HL-60 (cell line): ENCODE measurements around the gene DCAF8L2.

Source experiments
- DNase-seq, 2 experiments: peaks; one replicate each; pipeline ENCODE4 v3.0.0-alpha.2; 2010 to 2020; ENCODE audit warnings: low read depth in 1 of 2, low spot score in 1 of 2
- H3K27ac ChIP-seq: fragments of 250-450 bp; sonication (Bioruptor Pico); replicated peaks from 2 replicates; pipeline ENCODE4 v1.5.1; 2020; ENCODE audit warnings: mild to moderate bottlenecking, moderate library complexity
- H3K27me3 ChIP-seq: fragments of 250-450 bp; sonication (Bioruptor Pico); 2 replicates; pipeline ENCODE4 v1.5.1; 2021; ENCODE audit warnings: mild to moderate bottlenecking, moderate library complexity; ENCODE audit not compliant: insufficient read depth, poor library complexity, severe bottlenecking
- H3K4me3 ChIP-seq: replicated peaks from 2 replicates; pipeline ENCODE4 v1.5.1; 2011; ENCODE audit warnings: mild to moderate bottlenecking, control low read depth, low read length; ENCODE audit not compliant: insufficient read depth
- GABPA ChIP-seq: IDR thresholded peaks from 2 replicates; pipeline ENCODE4 v1.6.1; 2012; ENCODE audit warnings: low read depth
- POLR2AphosphoS5 ChIP-seq: IDR thresholded peaks from 2 replicates; pipeline ENCODE4 v1.6.1; 2012; ENCODE audit warnings: low read depth
- REST ChIP-seq: IDR thresholded peaks from 2 replicates; pipeline ENCODE4 v1.6.1; 2012; ENCODE audit warnings: low read depth; ENCODE audit not compliant: insufficient replicate concordance
- SPI1 ChIP-seq: IDR thresholded peaks from 2 replicates; pipeline ENCODE4 v1.6.1; 2012; ENCODE audit warnings: low read depth, mild to moderate bottlenecking, borderline replicate concordance
- TF ChIP-seq, protein P1 (sequence below): IDR thresholded peaks from one replicate; pipeline ENCODE4 v1.5.1; 2011; ENCODE audit warnings: low read length, control low read depth, inconsistent platforms; ENCODE audit not compliant: insufficient read depth

Gene DCAF8L2

DNA sequence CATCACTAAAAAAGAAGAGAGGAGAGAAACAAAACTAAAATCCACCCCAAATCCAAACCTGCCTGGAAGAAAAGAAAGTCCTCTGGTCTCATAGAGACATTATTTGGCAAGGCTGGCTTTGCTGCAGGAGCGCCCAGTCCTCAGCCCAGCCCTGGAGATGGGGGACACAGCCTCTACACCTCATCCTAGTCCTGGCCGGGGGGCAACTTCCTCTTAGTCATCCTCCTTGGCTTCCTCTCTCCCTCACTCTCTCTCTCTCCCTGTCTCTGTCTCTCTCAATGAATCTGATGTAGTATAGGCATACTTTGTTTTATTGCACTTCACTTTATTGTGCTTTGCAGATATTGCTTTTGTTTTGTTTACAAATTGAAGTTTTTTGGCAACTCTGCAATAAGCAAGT lies 161.8 kb downstream of the DCAF8L2 start:
- H3K27ac ChIP-seq = no peak overlapping the region
- no peaks in the 10 kb centered on the region for H3K27me3 ChIP-seq
- TF ChIP-seq REST (no peak), POLR2AphosphoS5 (no peak)
- H3K4me3 ChIP-seq = no peak overlapping the region
- DNase-seq = no peak

DNA sequence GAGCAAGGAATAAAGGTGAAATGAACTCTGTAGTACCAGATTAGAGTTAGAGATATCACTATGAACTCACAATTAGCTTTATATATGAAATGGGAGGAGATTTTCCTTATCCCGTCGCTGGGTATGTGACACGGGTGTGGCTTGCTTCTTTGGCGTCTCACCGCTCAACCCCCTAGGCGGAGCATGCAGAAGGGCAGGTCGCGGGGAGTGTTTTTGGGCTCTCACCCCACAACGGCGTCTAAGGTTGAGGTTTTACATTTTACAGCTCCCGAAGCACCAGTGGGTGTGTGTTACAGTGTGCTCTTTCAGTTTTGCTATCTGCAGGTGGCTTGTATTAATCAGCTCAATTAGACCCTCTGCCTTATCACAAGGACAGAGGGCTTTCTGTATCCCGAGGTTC lies 175.6 kb downstream of the DCAF8L2 start:
- TF ChIP-seq SPI1 (no peak), REST (no peak), POLR2AphosphoS5 (no peak), GABPA (no peak)
- TF ChIP-seq, protein P1, sequence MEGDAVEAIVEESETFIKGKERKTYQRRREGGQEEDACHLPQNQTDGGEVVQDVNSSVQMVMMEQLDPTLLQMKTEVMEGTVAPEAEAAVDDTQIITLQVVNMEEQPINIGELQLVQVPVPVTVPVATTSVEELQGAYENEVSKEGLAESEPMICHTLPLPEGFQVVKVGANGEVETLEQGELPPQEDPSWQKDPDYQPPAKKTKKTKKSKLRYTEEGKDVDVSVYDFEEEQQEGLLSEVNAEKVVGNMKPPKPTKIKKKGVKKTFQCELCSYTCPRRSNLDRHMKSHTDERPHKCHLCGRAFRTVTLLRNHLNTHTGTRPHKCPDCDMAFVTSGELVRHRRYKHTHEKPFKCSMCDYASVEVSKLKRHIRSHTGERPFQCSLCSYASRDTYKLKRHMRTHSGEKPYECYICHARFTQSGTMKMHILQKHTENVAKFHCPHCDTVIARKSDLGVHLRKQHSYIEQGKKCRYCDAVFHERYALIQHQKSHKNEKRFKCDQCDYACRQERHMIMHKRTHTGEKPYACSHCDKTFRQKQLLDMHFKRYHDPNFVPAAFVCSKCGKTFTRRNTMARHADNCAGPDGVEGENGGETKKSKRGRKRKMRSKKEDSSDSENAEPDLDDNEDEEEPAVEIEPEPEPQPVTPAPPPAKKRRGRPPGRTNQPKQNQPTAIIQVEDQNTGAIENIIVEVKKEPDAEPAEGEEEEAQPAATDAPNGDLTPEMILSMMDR = no peak
- no peak for DNase-seq
- Histone ChIP-seq H3K27me3 (no peaks in the 10 kb centered on the region), H3K27ac (no peak overlapping the region), H3K4me3 (no peak overlapping the region)

- H3K27ac ChIP-seq = no peak overlapping the region
- DNase-seq = no peak
- H3K27me3 ChIP-seq = no peaks in the 10 kb centered on the region
- TF ChIP-seq, protein P1 = no peak
- TF ChIP-seq SPI1 (no peak), GABPA (no peak), POLR2AphosphoS5 (no peak), REST (no peak)
- no peak overlapping the region for H3K4me3 ChIP-seq
Observed at GRCh38 chrX:27767387-27767786, 177.2 kb downstream of the DCAF8L2 start.

- Histone ChIP-seq H3K27me3 (no peaks in the 10 kb centered on the region), H3K27ac (no peak overlapping the region), H3K4me3 (no peak overlapping the region)
- DNase-seq = no peak
- TF ChIP-seq REST (no peak), POLR2AphosphoS5 (no peak), GABPA (no peak), SPI1 (no peak)
- TF ChIP-seq, protein P1 = no peak
Observed at GRCh38 chrX:27775984-27776383, 185.8 kb downstream of the DCAF8L2 start.
